Neural progenitor cell (in vitro differentiated cells): ENCODE results near the gene SNX27. TPM values are rescaled to one million over a fixed set of nuclear protein-coding genes. Genes with fewer than 3 reads are reported as not detected.

Experiments used
- DNase-seq: peaks from one replicate; pipeline ENCODE4 v3.0.0-alpha.2; 2016; ENCODE audit warnings: low spot score
- H2AFZ ChIP-seq: fragments of 200-600 bp; sonication (generic); replicated peaks from 2 replicates; pipeline ENCODE4 v1.6.1; 2016; ENCODE audit warnings: antibody characterized with exemption
- H3F3A ChIP-seq: fragments of 200-600 bp; sonication (generic); 2 replicates; pipeline ENCODE4 v1.6.1; 2016; ENCODE audit warnings: antibody characterized with exemption, low read depth
- H3K27ac ChIP-seq: fragments of 200-600 bp; sonication (generic); 2 replicates; pipeline ENCODE4 v1.5.1; 2016; ENCODE audit warnings: mild to moderate bottlenecking
- H3K27me3 ChIP-seq: fragments of 200-600 bp; sonication (generic); 2 replicates; pipeline ENCODE4 v1.6.1; 2016; ENCODE audit warnings: mild to moderate bottlenecking, moderate library complexity
- H3K36me3 ChIP-seq: fragments of 200-600 bp; sonication (generic); 2 replicates; pipeline ENCODE4 v1.5.1; 2016
- H3K4me1 ChIP-seq: fragments of 200-600 bp; sonication (generic); 2 replicates; pipeline ENCODE4 v1.6.1; 2016; ENCODE audit warnings: mixed run types
- H3K4me2 ChIP-seq: fragments of 200-600 bp; sonication (generic); 2 replicates; pipeline ENCODE4 v1.6.1; 2016
- H3K4me3 ChIP-seq: fragments of 200-600 bp; sonication (generic); 2 replicates; pipeline ENCODE4 v1.5.1; 2016
- H3K79me2 ChIP-seq: fragments of 200-600 bp; sonication (generic); 2 replicates; pipeline ENCODE4 v1.6.1; 2016; ENCODE audit warnings: low read depth
- H3K9ac ChIP-seq: fragments of 200-600 bp; sonication (generic); 2 replicates; pipeline ENCODE4 v1.6.1; 2016
- H3K9me3 ChIP-seq: fragments of 200-600 bp; sonication (generic); 2 replicates; pipeline ENCODE4 v1.5.1; 2016; ENCODE audit warnings: low read depth
- H4K20me1 ChIP-seq: fragments of 200-600 bp; sonication (generic); 2 replicates; pipeline ENCODE4 v1.6.1; 2016; ENCODE audit warnings: low read depth
- H3K27ac Mint-ChIP-seq: 3 replicates; pipeline ENCODE4 v1.8.0; 2021; ENCODE audit warnings: mixed read lengths
- H3K27me3 Mint-ChIP-seq: 2 replicates; pipeline ENCODE4 v1.8.0; 2022; ENCODE audit warnings: low read depth, mild to moderate bottlenecking, inconsistent platforms, moderate library complexity, mixed read lengths; ENCODE audit not compliant: insufficient read depth
- H3K36me3 Mint-ChIP-seq: 3 replicates; pipeline ENCODE4 v1.8.0; 2021; ENCODE audit warnings: mixed read lengths
- H3K4me1 Mint-ChIP-seq: 3 replicates; pipeline ENCODE4 v1.8.0; 2021; ENCODE audit warnings: mixed read lengths
- H3K4me3 Mint-ChIP-seq: 3 replicates; pipeline ENCODE4 v1.8.0; 2021; ENCODE audit warnings: mild to moderate bottlenecking, moderate library complexity, mixed read lengths
- H3K9me3 Mint-ChIP-seq: 3 replicates; pipeline ENCODE4 v1.8.0; 2020; ENCODE audit warnings: mixed read lengths
- EZH2 ChIP-seq: fragments of 200-600 bp; sonication (generic); IDR thresholded peaks from 2 replicates; pipeline ENCODE4 v1.6.1; 2017; ENCODE audit warnings: antibody characterized with exemption, mild to moderate bottlenecking, moderate library complexity
- EZH2phosphoT487 ChIP-seq: fragments of 200-600 bp; sonication (generic); IDR thresholded peaks from 2 replicates; pipeline ENCODE4 v1.6.1; 2017; ENCODE audit warnings: antibody characterized with exemption
- total RNA-seq: library from RNA; depleted of rRNA; stranded (reverse); fragments of >200 nt; gene quantifications from 2 replicates; pipeline ENCODE4 v1.2.3, GENCODE V29; 2015; ENCODE audit warnings: low replicate concordance
- TF ChIP-seq, protein P1 (sequence below): fragments of 200-600 bp; sonication (generic); IDR thresholded peaks from 2 replicates; pipeline ENCODE4 v1.5.1; 2017; ENCODE audit warnings: antibody characterized with exemption, mild to moderate bottlenecking

The SNX27 gene
- total RNA-seq, 1 donor from 2014 or later: 34.1 TPM

GRCh38 chr1:151684128-151684527 is 72.3 kb downstream of the SNX27 start:
- TF ChIP-seq EZH2phosphoT487 (no peak), EZH2 (no peak)
- TF ChIP-seq, protein P1, sequence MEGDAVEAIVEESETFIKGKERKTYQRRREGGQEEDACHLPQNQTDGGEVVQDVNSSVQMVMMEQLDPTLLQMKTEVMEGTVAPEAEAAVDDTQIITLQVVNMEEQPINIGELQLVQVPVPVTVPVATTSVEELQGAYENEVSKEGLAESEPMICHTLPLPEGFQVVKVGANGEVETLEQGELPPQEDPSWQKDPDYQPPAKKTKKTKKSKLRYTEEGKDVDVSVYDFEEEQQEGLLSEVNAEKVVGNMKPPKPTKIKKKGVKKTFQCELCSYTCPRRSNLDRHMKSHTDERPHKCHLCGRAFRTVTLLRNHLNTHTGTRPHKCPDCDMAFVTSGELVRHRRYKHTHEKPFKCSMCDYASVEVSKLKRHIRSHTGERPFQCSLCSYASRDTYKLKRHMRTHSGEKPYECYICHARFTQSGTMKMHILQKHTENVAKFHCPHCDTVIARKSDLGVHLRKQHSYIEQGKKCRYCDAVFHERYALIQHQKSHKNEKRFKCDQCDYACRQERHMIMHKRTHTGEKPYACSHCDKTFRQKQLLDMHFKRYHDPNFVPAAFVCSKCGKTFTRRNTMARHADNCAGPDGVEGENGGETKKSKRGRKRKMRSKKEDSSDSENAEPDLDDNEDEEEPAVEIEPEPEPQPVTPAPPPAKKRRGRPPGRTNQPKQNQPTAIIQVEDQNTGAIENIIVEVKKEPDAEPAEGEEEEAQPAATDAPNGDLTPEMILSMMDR: no peak
- H3K9ac ChIP-seq: no peak overlapping the region
- no peaks in the 10 kb centered on the region for H3F3A ChIP-seq
- Mint-ChIP-seq H3K9me3 (no peaks in the 10 kb centered on the region), H3K4me1 (no peaks in the 10 kb centered on the region), H3K27me3 (peaks cover 2% of the 10 kb centered on the region), H3K4me3 (no peak overlapping the region), H3K27ac (no peak overlapping the region), H3K36me3 (peaks cover 14% of the 10 kb centered on the region)
- H3K9me3 ChIP-seq: no peaks in the 10 kb centered on the region
- H4K20me1 ChIP-seq: peaks cover 3% of the 10 kb centered on the region
- H3K79me2 ChIP-seq: no peaks in the 10 kb centered on the region
- no peak overlapping the region for H2AFZ ChIP-seq
- no peak overlapping the region for H3K4me3 ChIP-seq
- no peak for DNase-seq
- H3K36me3 ChIP-seq: no peaks in the 10 kb centered on the region
- no peak overlapping the region for H3K4me2 ChIP-seq
- no peaks in the 10 kb centered on the region for H3K4me1 ChIP-seq
- no peaks in the 10 kb centered on the region for H3K27me3 ChIP-seq
- H3K27ac ChIP-seq: no peak overlapping the region

DNA sequence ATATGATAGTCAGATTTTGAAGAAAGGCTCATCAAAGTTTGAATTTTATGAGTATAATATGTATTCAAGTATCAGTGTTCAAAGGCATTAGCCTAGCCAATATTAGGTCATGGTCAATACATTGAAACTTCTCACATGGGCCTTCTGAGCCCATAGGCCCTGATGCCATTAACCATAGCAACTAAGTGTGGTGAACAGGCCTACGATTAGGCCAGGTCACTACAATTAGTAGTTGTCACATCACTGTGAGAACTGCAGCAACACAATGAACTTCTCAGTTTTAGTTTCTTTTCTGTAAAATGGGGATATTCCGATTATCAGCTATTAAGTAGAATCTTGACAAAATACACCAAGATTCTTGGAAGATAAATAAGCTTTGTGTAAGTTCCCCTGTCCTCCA is 74.7 kb downstream of the SNX27 start:
- Histone ChIP-seq H3K79me2 (no peaks in the 10 kb centered on the region), H3K27me3 (no peaks in the 10 kb centered on the region), H2AFZ (no peak overlapping the region), H3K27ac (no peak overlapping the region), H3K9me3 (no peaks in the 10 kb centered on the region), H4K20me1 (peaks cover 3% of the 10 kb centered on the region), H3K4me1 (no peaks in the 10 kb centered on the region), H3K36me3 (no peaks in the 10 kb centered on the region), H3F3A (no peaks in the 10 kb centered on the region), H3K4me2 (no peak overlapping the region), H3K4me3 (no peak overlapping the region), H3K9ac (no peak overlapping the region)
- TF ChIP-seq EZH2: no peak
- TF ChIP-seq, protein P1: no peak
- TF ChIP-seq EZH2phosphoT487: no peak
- Mint-ChIP-seq H3K4me1 (no peaks in the 10 kb centered on the region), H3K27me3 (peaks cover 2% of the 10 kb centered on the region), H3K36me3 (peaks cover 10% of the 10 kb centered on the region), H3K4me3 (no peak overlapping the region), H3K9me3 (no peaks in the 10 kb centered on the region), H3K27ac (no peak overlapping the region)
- DNase-seq: no peak

- Mint-ChIP-seq H3K4me3 (no peak overlapping the region), H3K9me3 (no peaks in the 10 kb centered on the region), H3K36me3 (peaks cover 15% of the 10 kb centered on the region), H3K27ac (no peak overlapping the region), H3K27me3 (peaks cover 2% of the 10 kb centered on the region), H3K4me1 (no peaks in the 10 kb centered on the region)
- Histone ChIP-seq H3K4me1 (no peaks in the 10 kb centered on the region), H3K79me2 (no peaks in the 10 kb centered on the region), H3F3A (peaks cover 3% of the 10 kb centered on the region), H3K9me3 (no peaks in the 10 kb centered on the region), H3K27me3 (no peaks in the 10 kb centered on the region), H3K4me3 (no peak overlapping the region), H4K20me1 (peaks cover 3% of the 10 kb centered on the region), H3K27ac (no peak overlapping the region), H2AFZ (no peak overlapping the region), H3K9ac (no peak overlapping the region), H3K36me3 (no peaks in the 10 kb centered on the region), H3K4me2 (no peak overlapping the region)
- DNase-seq: no peak
- TF ChIP-seq, protein P1: no peak
- TF ChIP-seq EZH2phosphoT487 (no peak), EZH2 (no peak)
Observed at GRCh38 chr1:151689494-151689893, 77.6 kb downstream of the SNX27 start.
